Thoracic aorta (tissue), 2 donors: Measurements from ENCODE around the gene SAMM50. TPM values are rescaled to one million over a fixed set of nuclear protein-coding genes. Genes with fewer than 3 reads are reported as not detected.

Source experiments
- ATAC-seq: fragments of 150-250 bp; one replicate; pipeline ENCODE4 v1.8.0; 2017; ENCODE audit warnings: low read depth; ENCODE audit not compliant: insufficient number of reproducible peaks, low FRiP score
- DNase-seq: peaks from one replicate; pipeline ENCODE4 v3.0.0-alpha.2; 2020; ENCODE audit warnings: low spot score
- H3K27ac ChIP-seq, 2 donors: fragments of 200-600 bp; sonication (generic); 1 replicate in 1 of 2; 2 replicates in 1 of 2; pipeline ENCODE4 v1.5.1; 2016; ENCODE audit warnings: mild to moderate bottlenecking in 2 of 2, moderate library complexity in 2 of 2
- H3K27me3 ChIP-seq: fragments of 200-600 bp; sonication (generic); replicated peaks from 2 replicates; pipeline ENCODE4 v1.6.0; 2016; ENCODE audit warnings: mild to moderate bottlenecking; ENCODE audit not compliant: insufficient read depth
- H3K36me3 ChIP-seq: fragments of 200-600 bp; sonication (generic); one replicate; pipeline ENCODE4 v1.5.1; 2016
- H3K4me1 ChIP-seq, 2 donors: fragments of 200-600 bp; sonication (generic); 1 replicate in 1 of 2; 2 replicates in 1 of 2; pipeline versions ENCODE4 v1.5.1 to v1.6.0; 2016; ENCODE audit warnings: low read depth in 2 of 2, mild to moderate bottlenecking in 1 of 2; ENCODE audit not compliant: control insufficient read depth in 1 of 2
- H3K4me3 ChIP-seq: fragments of 200-600 bp; sonication (generic); 2 replicates; pipeline ENCODE4 v1.5.1; 2016; ENCODE audit warnings: mild to moderate bottlenecking
- H3K9me3 ChIP-seq: fragments of 200-600 bp; sonication (generic); 2 replicates; pipeline ENCODE4 v1.5.1; 2016
- CTCF ChIP-seq: fragments of 200-600 bp; sonication (generic); IDR thresholded peaks from one replicate; pipeline ENCODE4 v1.5.1; 2019; ENCODE audit warnings: antibody characterized with exemption
- total RNA-seq, 2 donors: library from RNA; depleted of rRNA; stranded (reverse); fragments of >200 nt; gene quantifications; one replicate each; pipeline versions ENCODE4 v1.1.0 to v1.2.3, GENCODE V29; 2016

The SAMM50 gene
- total RNA-seq, 2 donors from 2014 or later, result 22.6 to 28.1 TPM

- Histone ChIP-seq H3K9me3 (no peaks in the 10 kb centered on the region), H3K27me3 (peaks cover 2% of the 10 kb centered on the region), H3K27ac (no peak overlapping the region), H3K4me3 (no peak overlapping the region), H3K36me3 (no peaks in the 10 kb centered on the region), H3K4me1 (peaks cover 0 to 4% of the 10 kb centered on the region in 2 donors)
- DNase-seq (no peak), ATAC-seq (no peak)
- TF ChIP-seq CTCF, result no peak
Observed at GRCh38 chr22:43928908-43929307, 26.3 kb upstream of the SAMM50 start.

GRCh38 chr22:43931771-43932170 lies 23.5 kb upstream of the SAMM50 start:
- Histone ChIP-seq H3K4me1 (no peaks in the 10 kb centered on the region), H3K27me3 (no peaks in the 10 kb centered on the region)

GRCh38 chr22:43941449-43941848 lies 13.8 kb upstream of the SAMM50 start:
- Histone ChIP-seq H3K4me1 (no peaks in the 10 kb centered on the region), H3K27me3 (no peaks in the 10 kb centered on the region), H3K36me3 (no peaks in the 10 kb centered on the region), H3K4me3 (no peak overlapping the region), H3K9me3 (no peaks in the 10 kb centered on the region), H3K27ac (no peak overlapping the region)
- DNase-seq (no peak), ATAC-seq (no peak)
- TF ChIP-seq CTCF, result no peak

More at GRCh38 chr22:43931771-43932170, 23.5 kb upstream of the SAMM50 start:
- H3K9me3 ChIP-seq, result no peaks in the 10 kb centered on the region
- no peak for ATAC-seq
- TF ChIP-seq CTCF, result no peak
- no peaks in the 10 kb centered on the region for H3K36me3 ChIP-seq
- no peak for DNase-seq
- H3K4me3 ChIP-seq, result no peak overlapping the region
- no peak overlapping the region for H3K27ac ChIP-seq

DNA sequence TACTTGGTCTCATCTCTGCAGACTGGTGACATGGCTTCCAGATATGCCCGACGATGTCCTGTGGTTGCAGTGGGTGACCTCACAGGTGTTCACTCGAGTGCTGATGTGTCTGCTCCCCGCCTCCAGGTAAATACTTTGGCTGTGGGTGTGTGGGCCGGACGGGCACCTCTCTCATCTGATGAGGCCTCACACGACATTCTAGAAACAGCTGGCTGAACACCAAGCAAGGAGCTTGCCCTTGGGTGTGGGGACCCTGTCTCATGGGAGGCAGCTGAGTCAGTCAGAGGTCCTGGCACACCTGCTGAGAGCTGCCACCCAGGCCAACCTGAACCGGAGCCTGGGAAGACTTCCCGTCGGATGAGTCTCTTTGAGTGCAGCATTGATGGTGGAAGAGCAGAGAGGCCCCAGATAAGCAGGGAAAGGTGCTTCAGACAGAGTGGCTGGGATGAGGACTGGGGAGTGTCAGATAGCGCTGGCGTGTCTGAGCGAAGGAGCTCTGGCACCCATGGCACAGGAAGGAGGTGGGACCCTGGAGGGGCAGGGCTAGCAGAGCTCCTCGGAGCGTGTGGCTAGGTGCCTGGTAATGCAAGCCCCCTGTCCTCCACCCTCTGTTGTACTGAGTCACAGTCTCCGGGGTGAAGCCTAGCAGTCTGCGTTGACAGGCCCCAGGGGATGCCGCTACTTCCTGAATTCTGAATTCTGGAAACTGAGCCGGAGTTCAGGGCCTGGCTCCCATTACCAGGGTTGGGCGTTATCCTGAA lies 10.4 kb upstream of the SAMM50 start:
- no peak for ATAC-seq

More for the DNA sequence above, 10.4 kb upstream of the SAMM50 start:
- Histone ChIP-seq H3K4me1 (no peaks in the 10 kb centered on the region), H3K36me3 (no peaks in the 10 kb centered on the region), H3K9me3 (no peaks in the 10 kb centered on the region), H3K27me3 (no peaks in the 10 kb centered on the region), H3K4me3 (no peak overlapping the region), H3K27ac (no peak overlapping the region)
- no peak for TF ChIP-seq CTCF
- no peak for DNase-seq
